HepG2 (cell line): ENCODE measurements around the gene COL9A2. TPM values are rescaled to one million over a fixed set of nuclear protein-coding genes. Genes with fewer than 3 reads are reported as not detected.

Source experiments
- CEBPZ ChIP-seq: IDR thresholded peaks from 2 replicates; pipeline ENCODE4 v1.6.1; 2012; ENCODE audit warnings: low read length, improper control_type of control experiment
- CSRNP2 ChIP-seq: sonication (generic); formaldehyde crosslinking; conservative IDR thresholded peaks from 2 replicates; pipeline ENCODE4 v1.8.0; 2022; ENCODE audit warnings: low read depth, missing genetic modification reagents
- ESRRA ChIP-seq: sonication (generic); formaldehyde crosslinking; IDR thresholded peaks from 2 replicates; pipeline ENCODE4 v1.5.1; 2020; ENCODE audit warnings: mild to moderate bottlenecking, low read depth, missing genetic modification reagents
- FOXA3 ChIP-seq: IDR thresholded peaks from 2 replicates; pipeline ENCODE4 v1.6.1; 2016; ENCODE audit warnings: missing genetic modification reagents, missing compliant biosample characterization
- KIAA2018 ChIP-seq: sonication (generic); formaldehyde crosslinking; IDR thresholded peaks from 2 replicates; pipeline ENCODE4 v1.5.0; 2020; ENCODE audit warnings: mild to moderate bottlenecking, missing genetic modification reagents, borderline replicate concordance
- MTERF4 ChIP-seq: sonication (generic); formaldehyde crosslinking; IDR thresholded peaks from 2 replicates; pipeline ENCODE4 v1.8.0; 2023; ENCODE audit warnings: mild to moderate bottlenecking, missing genetic modification reagents
- MTF1 ChIP-seq: sonication (generic); formaldehyde crosslinking; IDR thresholded peaks from 2 replicates; pipeline ENCODE4 v1.5.0; 2020; ENCODE audit warnings: missing genetic modification reagents
- NR2C2 ChIP-seq: sonication (generic); formaldehyde crosslinking; IDR thresholded peaks from 2 replicates; pipeline ENCODE4 v1.4.0; 2020; ENCODE audit warnings: missing genetic modification reagents, mild to moderate bottlenecking, moderate library complexity, borderline replicate concordance
- SOX6 ChIP-seq, 2 experiments: fragments of 450-650 bp in 1 of 2; sonication (generic) in 1 of 2; formaldehyde crosslinking in 1 of 2; IDR thresholded peaks; 2 replicates each; pipeline versions ENCODE4 v1.4.0 to v1.6.1; 2017 to 2020; ENCODE audit warnings: antibody characterized with exemption in 1 of 2, mild to moderate bottlenecking in 1 of 2, missing genetic modification reagents in 1 of 2
- TBL1XR1 ChIP-seq: fragments of 150-350 bp; IDR thresholded peaks from 2 replicates; pipeline ENCODE4 v1.6.1; 2014; ENCODE audit warnings: borderline replicate concordance, low read length; ENCODE audit not compliant: partially characterized antibody
- ZFY ChIP-seq: sonication (generic); formaldehyde crosslinking; IDR thresholded peaks from 2 replicates; pipeline ENCODE4 v1.4.0; 2020; ENCODE audit warnings: missing genetic modification reagents
- ZNF275 ChIP-seq: sonication (generic); formaldehyde crosslinking; IDR thresholded peaks from 2 replicates; pipeline ENCODE4 v1.8.0; 2022; ENCODE audit warnings: missing genetic modification reagents, mild to moderate bottlenecking, inconsistent platforms, borderline replicate concordance
- polyA plus RNA-seq, 8 experiments: library from polyadenylated mRNA; depleted of rRNA in 3 of 8; stranded (reverse) in 7 of 8; unstranded in 1 of 8; fragments of >200 nt; fragmentation: Illumina TruSeq in 4 of 8; extraction: Trizol in 4 of 8; gene quantifications; 2 replicates each; pipeline versions ENCODE4 v1.2.1 to v1.2.3, GENCODE V29; 2011 to 2016; ENCODE audit warnings: low read depth in 4 of 8, missing spikeins in 1 of 8, mixed read lengths in 1 of 8; ENCODE audit not compliant: insufficient read depth in 1 of 8
- total RNA-seq, 5 experiments: library from RNA; depleted of rRNA; stranded (reverse); fragments of >200 nt; fragmentation: Illumina TruSeq; extraction: Trizol; gene quantifications; 2 replicates each; pipeline ENCODE4 v1.2.3, GENCODE V29; 2016; ENCODE audit warnings: low read depth in 1 of 5

Gene COL9A2
- total and polyA plus RNA-seq, 2 of the 13 experiments (the other 11 are each of a cell fraction or from before 2014, with no cell fraction given), result 20.2 to 26.9 TPM

- TF ChIP-seq KIAA2018 (CRISPR knock-in tag), result no peak
- TF ChIP-seq ZFY, result no peak
- no peak for TF ChIP-seq MTERF4 (CRISPR knock-in tag)
- TF ChIP-seq TBL1XR1, result peak; percentile 6
- no peak for TF ChIP-seq CEBPZ
- TF ChIP-seq CSRNP2 (CRISPR knock-in tag), result no peak
- no peak for TF ChIP-seq ZNF275 (CRISPR knock-in tag)
- TF ChIP-seq NR2C2 (CRISPR knock-in tag), result no peak; the same call in 1 of the 2 replicates
- TF ChIP-seq ESRRA (CRISPR knock-in tag), result 0 out of 2 replicates have a peak, but pooled peaks have one; percentile 32
- TF ChIP-seq SOX6 (IDR thresholded peaks at IDR 0.05), result no peak
- no peak for TF ChIP-seq SOX6 (CRISPR knock-in tag; IDR thresholded peaks at IDR 0.05)
- TF ChIP-seq FOXA3, result peak; percentile 31; the same call in 1 of the 2 replicates
- TF ChIP-seq MTF1 (CRISPR knock-in tag), result no peak
Observed at GRCh38 chr1:40313329-40313957, 3.6 kb downstream of the COL9A2 start (continued).
